ENCODE results near the gene RAB31. TPM values are rescaled to one million over a fixed set of nuclear protein-coding genes. Genes with fewer than 3 reads are reported as not detected.

The RAB31 gene
- total and polyA plus RNA-seq, 2 of the 13 experiments (the other 11 are each of a cell fraction or from before 2014, with no cell fraction given) = 1.1 to 1.7 TPM

- peak; percentile 24 to 67; a peak in 1 of 4 replicates for TF ChIP-seq NR2F1 (CRISPR knock-in tag; IDR thresholded peaks at IDR 0.05)
- TF ChIP-seq AKNA (CRISPR knock-in tag; IDR thresholded peaks at IDR 0.05; ENCODE audit: borderline replicate concordance) = no peak
- no peak for TF ChIP-seq ZNF10 (CRISPR knock-in tag; IDR thresholded peaks at IDR 0.05; ENCODE audit: borderline replicate concordance, low read depth)
- no peak for TF ChIP-seq ZNF18 (CRISPR knock-in tag; IDR thresholded peaks at IDR 0.05; ENCODE audit: insufficient replicate concordance)
- TF ChIP-seq RFX5 (IDR thresholded peaks at IDR 0.05; ENCODE audit: low read depth, low read length) = no peak
- no peak for TF ChIP-seq ZBTB42 (CRISPR knock-in tag; IDR thresholded peaks at IDR 0.05)
- TF ChIP-seq ZNF580 (CRISPR knock-in tag; IDR thresholded peaks at IDR 0.05; ENCODE audit: borderline replicate concordance, low read depth) = no peak
- TF ChIP-seq USF2 (IDR thresholded peaks at IDR 0.05; ENCODE audit: low read depth, low read length) = no peak
- TF ChIP-seq USF2 (CRISPR knock-in tag; IDR thresholded peaks at IDR 0.05; ENCODE audit: borderline replicate concordance) = no peak
- TF ChIP-seq THAP9 (CRISPR knock-in tag; IDR thresholded peaks at IDR 0.05; ENCODE audit: borderline replicate concordance) = no peak
- TF ChIP-seq ZEB1 (IDR thresholded peaks at IDR 0.05; ENCODE audit: insufficient replicate concordance, low read depth) = no peak
- no peak for TF ChIP-seq ZNF275 (CRISPR knock-in tag; IDR thresholded peaks at IDR 0.05; ENCODE audit: borderline replicate concordance)
- TF ChIP-seq SMARCC2 (IDR thresholded peaks at IDR 0.05) = no peak
Observed at GRCh38 chr18:9779630-9780029, 71.5 kb downstream of the RAB31 start (continued).
